Suprapubic skin (tissue), 3 donors: ENCODE measurements around the gene INTS11.

ENCODE experiments used
- CTCF ChIP-seq, 2 donors: fragments of 200-600 bp in 1 of 2; fragments of 450-650 bp in 1 of 2; sonication (generic) in 1 of 2; IDR thresholded peaks; one replicate each; pipeline ENCODE4 v1.5.1; 2016 to 2019; ENCODE audit warnings: antibody characterized with exemption in 2 of 2, mild to moderate bottlenecking in 1 of 2, moderate library complexity in 1 of 2
- POLR2A ChIP-seq, 2 donors: fragments of 450-650 bp; IDR thresholded peaks; one replicate each; pipeline ENCODE4 v1.6.1; 2017; ENCODE audit warnings: antibody characterized with exemption in 2 of 2, mild to moderate bottlenecking in 2 of 2, moderate library complexity in 2 of 2

GRCh38 chr1:1324524-1325287 is at the start of gene INTS11, which contains the start of gene CPTP:
- TF ChIP-seq POLR2A (IDR thresholded peaks at IDR 0.05) = peak in 1 of 2 donors; percentile 15
- TF ChIP-seq CTCF (IDR thresholded peaks at IDR 0.05) = no peak
